Chondrocyte (in vitro differentiated cells): ENCODE results near the gene SORL1. TPM values are rescaled to one million over a fixed set of nuclear protein-coding genes. Genes with fewer than 3 reads are reported as not detected.

ENCODE experiments used
- DNase-seq: peaks from one replicate; pipeline ENCODE4 v3.0.0; 2021; ENCODE audit warnings: mixed read lengths, low spot score
- H3K27ac Mint-ChIP-seq: one replicate; pipeline ENCODE4 v1.8.0; 2021; ENCODE audit warnings: mild to moderate bottlenecking, moderate library complexity, mixed read lengths; ENCODE audit not compliant: unreplicated experiment
- H3K27me3 Mint-ChIP-seq: 2 replicates; pipeline ENCODE4 v1.8.0; 2021; ENCODE audit warnings: low read depth, mixed read lengths
- H3K36me3 Mint-ChIP-seq: 2 replicates; pipeline ENCODE4 v1.8.0; 2021; ENCODE audit warnings: low read depth, mixed read lengths
- H3K4me1 Mint-ChIP-seq: 2 replicates; pipeline ENCODE4 v1.8.0; 2021; ENCODE audit warnings: low read depth, mild to moderate bottlenecking, mixed read lengths
- H3K4me3 Mint-ChIP-seq: one replicate; pipeline ENCODE4 v1.8.0; 2021; ENCODE audit warnings: mild to moderate bottlenecking, moderate library complexity, mixed read lengths; ENCODE audit not compliant: unreplicated experiment
- H3K9me3 Mint-ChIP-seq: 2 replicates; pipeline ENCODE4 v1.8.0; 2021; ENCODE audit warnings: low read depth, mixed read lengths
- CTCF ChIP-seq: fragments of 200-600 bp; sonication (generic); IDR thresholded peaks from 2 replicates; pipeline ENCODE4 v1.5.0; 2021; ENCODE audit warnings: antibody characterized with exemption, mild to moderate bottlenecking, moderate library complexity
- total RNA-seq: library from RNA; stranded (reverse); gene quantifications from 3 replicates; pipeline ENCODE4 v1.2.1, GENCODE V29; 2021

The SORL1 gene
- total RNA-seq, 1 donor from 2014 or later, result 0.87 TPM

DNA sequence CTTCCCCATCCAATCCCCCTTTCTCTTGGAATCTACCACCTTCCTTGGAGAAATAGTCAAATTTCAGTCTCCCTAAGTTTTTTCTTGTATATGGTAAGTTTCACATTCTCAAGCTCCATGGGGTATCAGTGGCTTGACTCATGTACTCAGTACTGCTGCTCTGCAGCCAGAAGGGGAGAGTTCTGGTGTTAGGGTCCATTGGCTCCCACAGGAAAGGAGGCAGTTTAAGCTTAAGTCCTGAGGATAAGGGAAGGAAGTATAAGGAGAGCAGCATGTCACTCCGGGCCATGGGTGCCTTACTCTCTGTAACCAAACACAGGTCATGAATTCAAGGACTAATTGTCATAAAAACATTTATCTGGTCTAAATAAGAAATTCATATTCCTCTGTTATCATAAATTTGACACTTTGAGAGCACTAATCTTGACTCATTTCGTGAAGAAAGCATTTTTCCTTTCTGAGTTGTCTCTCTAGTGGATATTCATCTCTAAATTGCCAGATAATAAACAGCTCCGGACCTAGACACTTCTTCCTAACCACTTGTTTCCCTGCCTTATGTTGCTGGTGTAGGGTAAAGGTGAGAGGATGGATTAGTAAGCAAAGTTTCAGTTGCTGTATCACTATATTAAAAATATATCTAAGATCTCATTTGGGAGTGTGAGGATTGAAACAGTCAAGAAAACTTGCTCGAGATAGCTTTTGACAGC, 20.1 kb upstream of the SORL1 start:
- Mint-ChIP-seq H3K4me1 (peaks cover under 1% of the 10 kb centered on the region), H3K9me3 (no peaks in the 10 kb centered on the region), H3K27ac (no peak overlapping the region), H3K27me3 (peaks cover 55% of the 10 kb centered on the region), H3K4me3 (no peak overlapping the region), H3K36me3 (no peaks in the 10 kb centered on the region)
- DNase-seq, result no peak
- no peak for TF ChIP-seq CTCF

DNA sequence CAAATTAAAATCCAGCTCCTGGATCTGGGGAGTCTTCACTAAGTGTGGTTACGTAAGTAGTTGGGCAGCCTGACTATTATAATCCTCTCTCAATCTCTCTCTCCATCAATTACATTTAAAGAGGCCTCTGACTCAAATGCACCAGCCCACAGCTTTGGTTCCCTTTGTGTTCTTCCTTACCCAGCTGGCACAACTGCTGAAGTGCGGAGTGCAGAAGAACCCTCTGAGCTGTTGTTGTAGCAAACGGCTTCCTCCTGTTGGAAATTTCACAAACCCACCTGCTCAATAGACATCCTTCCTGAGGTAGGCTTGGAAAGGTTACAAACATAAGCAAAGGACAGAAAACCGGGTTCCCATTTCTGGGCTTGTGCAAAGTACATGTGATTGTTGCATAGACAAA, 17.0 kb upstream of the SORL1 start:
- no peak for DNase-seq
- TF ChIP-seq CTCF, result no peak
- H3K4me3 Mint-ChIP-seq, result no peak overlapping the region
- H3K9me3 Mint-ChIP-seq, result no peaks in the 10 kb centered on the region
- H3K4me1 Mint-ChIP-seq, result peaks cover 10% of the 10 kb centered on the region
- no peaks in the 10 kb centered on the region for H3K36me3 Mint-ChIP-seq
- H3K27me3 Mint-ChIP-seq, result peaks cover 47% of the 10 kb centered on the region
- H3K27ac Mint-ChIP-seq, result no peak overlapping the region

- Mint-ChIP-seq H3K4me1 (peaks cover 13% of the 10 kb centered on the region), H3K27me3 (peaks cover 43% of the 10 kb centered on the region), H3K4me3 (no peak overlapping the region), H3K36me3 (no peaks in the 10 kb centered on the region), H3K27ac (no peak overlapping the region), H3K9me3 (no peaks in the 10 kb centered on the region)
- no peak for DNase-seq
- TF ChIP-seq CTCF, result no peak
Observed at GRCh38 chr11:121435551-121436511, 16.3 kb upstream of the SORL1 start.

DNA sequence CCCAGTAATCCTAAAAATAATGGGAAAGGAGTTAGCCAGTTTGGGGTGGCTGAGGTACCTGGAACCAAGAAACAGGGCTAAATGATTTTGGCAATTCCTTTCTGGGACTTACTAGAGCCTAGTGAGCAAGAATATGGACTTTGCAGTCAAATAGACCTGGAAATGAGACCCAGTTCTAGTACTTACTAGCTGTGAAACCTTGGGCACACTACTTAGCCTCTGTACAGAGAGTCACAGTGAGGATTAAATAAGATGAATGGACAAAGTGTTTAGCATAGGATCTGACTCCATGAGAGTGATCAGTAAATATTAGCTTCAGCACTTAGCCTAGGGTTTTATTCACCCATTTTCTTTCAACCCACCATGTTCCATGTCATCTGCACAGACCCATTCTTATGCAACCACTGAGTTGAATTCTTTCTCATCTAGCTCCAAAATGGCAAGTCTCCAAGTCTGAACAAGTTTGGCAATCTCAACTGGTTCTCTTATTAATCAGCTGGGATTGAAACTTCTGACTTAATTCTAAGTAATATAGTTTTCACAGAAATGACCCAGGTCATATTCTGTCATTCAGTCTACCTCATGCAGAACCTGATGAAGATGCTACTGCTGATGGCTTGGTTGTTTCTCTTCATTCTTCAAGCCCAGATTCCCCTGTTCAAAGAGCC, 15.0 kb upstream of the SORL1 start:
- Mint-ChIP-seq H3K4me1 (peaks cover 13% of the 10 kb centered on the region), H3K4me3 (no peak overlapping the region), H3K27me3 (peaks cover 37% of the 10 kb centered on the region), H3K9me3 (no peaks in the 10 kb centered on the region), H3K27ac (no peak overlapping the region), H3K36me3 (no peaks in the 10 kb centered on the region)
- no peak for DNase-seq
- no peak for TF ChIP-seq CTCF

GRCh38 chr11:121437686-121438078, 14.4 kb upstream of the SORL1 start:
- H3K36me3 Mint-ChIP-seq, result no peaks in the 10 kb centered on the region
- no peak for TF ChIP-seq CTCF
- H3K4me3 Mint-ChIP-seq, result no peak overlapping the region
- peaks cover 13% of the 10 kb centered on the region for H3K4me1 Mint-ChIP-seq
- H3K27me3 Mint-ChIP-seq, result peaks cover 34% of the 10 kb centered on the region
- no peak overlapping the region for H3K27ac Mint-ChIP-seq
- no peaks in the 10 kb centered on the region for H3K9me3 Mint-ChIP-seq
- DNase-seq, result no peak
